GM18858 (cell line): ENCODE results near the gene PLEKHA7.
"Not testable (repeated sequence)": the region's sequence is repeated elsewhere in the genome, so short reads cannot be mapped to it uniquely, and the experiment has no call there.

ENCODE experiments used
- ATAC-seq: cut with Tn5 transposase; IDR thresholded peaks from one replicate; pipeline ENCODE4 v1.9.1; 2021; ENCODE audit not compliant: unreplicated experiment

Gene PLEKHA7

DNA sequence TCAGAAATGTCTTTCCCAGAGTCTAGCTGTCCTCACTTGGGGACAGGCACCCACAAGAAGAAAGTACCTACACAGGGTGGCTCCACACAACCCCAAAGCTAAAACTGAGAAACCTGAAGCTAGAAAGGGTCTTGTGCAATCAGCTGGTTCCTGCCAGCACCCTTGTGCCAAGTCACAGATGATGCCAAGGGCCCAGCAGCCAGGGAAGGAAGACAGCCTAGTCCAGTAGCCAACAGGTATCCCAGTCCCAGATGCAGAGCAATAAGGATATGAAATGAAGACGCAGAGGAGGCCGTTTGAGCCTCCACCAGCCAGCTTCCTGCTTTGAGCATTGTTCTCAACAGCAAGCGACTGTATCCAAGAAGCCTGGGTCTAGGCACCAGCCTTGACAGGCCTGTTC, 6.1 kb downstream of the PLEKHA7 start:
- ATAC-seq, result no peak

- ATAC-seq, result no peak
These were observed 8.6 kb downstream of the PLEKHA7 start for GRCh38 chr11:17005646-17006045.

GRCh38 chr11:17004486-17005148, 9.6 kb downstream of the PLEKHA7 start:
- ATAC-seq, result no peak

DNA sequence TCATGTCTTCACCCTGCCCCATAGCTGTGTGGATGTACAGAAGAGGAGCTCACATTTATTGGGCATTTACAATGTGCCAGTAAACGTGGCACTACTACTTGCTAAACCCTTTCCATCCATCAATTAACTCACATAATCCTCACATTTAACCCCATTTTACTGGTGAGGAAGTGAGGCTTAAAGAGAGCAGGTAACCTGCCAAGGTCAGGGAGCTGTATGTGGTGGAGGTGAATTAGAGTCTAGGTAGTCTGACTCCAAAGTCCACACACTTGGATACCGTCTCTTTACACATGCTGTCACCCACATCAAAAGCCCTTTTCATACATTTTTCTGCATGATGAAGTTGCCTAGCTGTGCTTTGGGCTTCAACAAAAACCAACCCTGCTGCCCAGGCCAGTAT, 10.8 kb downstream of the PLEKHA7 start:
- no peak for ATAC-seq

DNA sequence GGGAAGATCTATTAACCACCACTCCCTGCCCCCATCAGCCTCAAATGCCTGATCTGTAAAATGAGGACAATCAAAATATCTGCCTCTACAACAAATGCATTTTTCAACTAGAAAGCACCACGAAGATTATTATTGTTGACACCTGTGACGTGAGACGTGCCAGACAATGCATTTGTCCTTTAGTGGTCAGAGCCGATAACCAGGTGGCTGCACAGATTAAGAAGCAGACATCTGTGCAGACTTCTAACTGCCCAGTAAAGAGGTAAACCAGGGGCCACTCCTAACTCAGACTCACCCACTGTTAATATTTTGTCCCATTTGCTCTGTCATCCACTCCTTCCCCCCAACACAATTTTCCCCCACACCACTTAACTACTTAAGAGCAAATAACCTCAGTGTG, 11.7 kb downstream of the PLEKHA7 start:
- no peak for ATAC-seq

DNA sequence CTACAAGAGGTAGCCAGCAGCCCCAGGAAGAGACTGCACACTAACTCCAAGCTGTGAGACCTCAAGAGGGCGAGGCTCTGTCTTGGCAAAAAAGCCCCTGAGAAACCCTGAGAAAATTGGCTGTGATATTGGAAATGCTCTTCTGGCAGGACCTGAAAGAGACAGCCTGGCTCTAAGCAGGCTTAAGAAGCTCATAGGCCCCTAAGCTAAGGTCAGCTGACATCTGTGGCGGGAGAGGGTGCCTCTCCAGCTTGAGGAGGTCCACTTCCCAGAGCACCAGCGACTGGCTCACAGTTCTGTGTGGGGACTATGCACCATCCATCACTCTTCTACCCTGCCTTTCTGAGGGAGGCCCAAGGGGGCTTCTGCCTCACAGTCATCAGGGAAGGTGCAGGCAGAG, 12.4 kb downstream of the PLEKHA7 start:
- no peak for ATAC-seq

DNA sequence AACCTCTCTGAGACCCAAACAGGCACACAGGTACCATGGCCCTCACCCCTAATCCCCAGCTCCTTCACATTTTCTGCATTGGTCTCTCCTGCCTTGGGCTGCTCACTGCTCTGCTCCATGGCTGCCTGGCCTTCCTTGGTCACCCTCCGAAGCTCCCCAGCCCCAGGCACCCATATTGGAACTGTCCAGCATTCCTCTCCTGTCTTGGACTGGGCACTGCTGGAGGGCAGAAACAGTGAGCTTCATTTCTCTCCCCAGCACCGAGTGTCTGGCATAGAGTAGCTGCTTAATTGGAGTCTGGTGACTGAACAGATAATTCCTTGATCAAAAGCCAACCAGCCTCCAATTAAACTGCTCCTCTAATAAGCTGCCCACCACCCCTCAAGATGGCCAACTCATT, 13.2 kb downstream of the PLEKHA7 start:
- no peak for ATAC-seq

DNA sequence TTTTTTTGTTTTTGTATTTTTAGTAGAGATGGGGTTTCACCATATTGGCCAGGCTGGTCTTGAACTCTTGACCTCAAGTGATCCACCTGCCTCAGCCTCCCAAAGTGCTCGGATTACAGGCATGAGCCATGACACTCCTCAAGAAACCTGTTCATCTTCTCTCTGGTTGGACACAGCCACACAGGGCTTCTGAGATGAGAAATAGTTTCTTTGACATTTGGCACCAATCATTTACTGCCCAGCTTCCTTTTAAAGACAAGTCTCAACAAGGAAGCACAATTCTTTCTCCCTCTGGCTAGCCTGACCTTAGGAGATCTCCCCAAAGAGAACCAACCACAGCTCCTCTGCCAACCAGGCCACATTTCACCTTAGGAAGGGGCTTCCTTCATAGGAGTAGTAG, 14.0 kb downstream of the PLEKHA7 start:
- ATAC-seq, result not testable (repeated sequence)

- no peak for ATAC-seq
These were observed 15.1 kb downstream of the PLEKHA7 start for GRCh38 chr11:16999116-16999515.

DNA sequence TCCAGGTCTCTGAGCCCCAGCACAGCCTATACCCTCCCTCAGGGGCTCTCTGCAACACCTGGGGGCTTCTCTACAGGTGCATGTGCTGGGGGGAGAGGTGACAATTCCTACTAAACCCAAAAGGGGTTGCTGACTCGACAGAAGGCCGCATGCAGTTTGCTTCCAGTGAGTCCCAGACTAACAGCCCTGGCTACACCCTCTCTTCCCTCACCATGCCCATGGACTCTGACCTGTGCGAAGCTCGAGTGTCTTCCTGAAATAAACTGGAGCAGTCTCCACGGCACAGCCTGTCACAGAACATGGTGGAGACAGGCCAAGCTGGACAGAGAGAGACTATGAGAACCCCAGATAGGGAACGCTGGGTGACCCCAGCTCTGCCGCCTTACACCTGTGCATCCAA, 16.6 kb downstream of the PLEKHA7 start:
- no peak for ATAC-seq

DNA sequence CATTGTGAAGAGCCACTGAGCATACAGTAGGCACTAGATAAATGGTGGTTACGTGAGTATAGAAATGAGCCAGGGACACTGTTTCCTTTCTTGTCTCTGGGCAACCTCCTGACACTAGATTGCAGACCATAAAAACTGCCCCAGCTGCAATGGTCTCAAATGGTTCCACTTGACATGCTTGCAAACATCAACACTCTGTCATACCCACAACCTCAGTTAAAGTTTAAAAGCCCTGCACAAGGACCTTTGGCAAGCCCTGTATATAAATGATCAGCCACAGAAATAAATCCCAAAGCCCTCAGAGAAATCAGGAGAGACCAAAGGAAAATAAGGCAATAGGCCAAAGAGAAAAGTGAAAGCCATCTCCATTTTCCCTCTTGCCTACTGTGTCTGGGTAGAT, 20.7 kb downstream of the PLEKHA7 start:
- ATAC-seq, result no peak

- no peak for ATAC-seq
These were observed 21.4 kb downstream of the PLEKHA7 start for GRCh38 chr11:16992846-16993245.

DNA sequence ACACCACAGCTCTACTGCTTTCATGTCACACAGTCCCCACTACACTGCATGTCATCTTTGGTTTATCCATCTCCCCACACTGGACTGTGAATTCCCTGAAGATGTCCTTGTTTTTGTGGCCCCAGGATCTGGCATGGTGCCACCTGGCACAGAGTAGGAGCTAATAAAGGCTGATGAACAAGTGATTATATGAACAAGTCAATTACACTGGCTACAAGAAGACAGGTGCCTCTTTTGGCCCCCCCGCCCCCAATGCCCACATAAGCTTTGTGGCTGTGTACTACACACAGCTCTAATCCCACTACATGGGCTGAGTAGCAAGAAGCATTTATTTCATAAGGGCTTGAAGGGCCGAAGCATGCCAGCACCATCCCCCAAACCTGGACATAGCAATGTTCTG, 24.7 kb downstream of the PLEKHA7 start:
- no peak for ATAC-seq

DNA sequence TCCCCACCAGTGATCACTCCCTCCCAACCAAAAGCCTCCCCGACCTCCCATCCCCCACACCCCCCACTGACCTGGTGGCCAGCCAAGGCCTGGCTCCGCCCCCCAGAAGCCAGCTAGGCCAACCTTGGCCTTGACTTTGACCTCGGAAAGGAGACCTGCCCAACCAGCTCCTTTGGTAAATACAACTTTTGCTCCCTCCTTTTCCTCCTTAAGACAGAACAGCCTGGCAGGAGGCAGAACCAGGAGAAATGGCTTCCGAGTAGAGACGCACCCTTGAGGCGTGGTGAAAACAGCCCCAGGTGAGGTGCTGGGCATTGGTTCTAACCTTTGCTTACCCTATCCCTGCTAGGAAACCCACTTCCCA, 27.0 kb downstream of the PLEKHA7 start:
- no peak for ATAC-seq

DNA sequence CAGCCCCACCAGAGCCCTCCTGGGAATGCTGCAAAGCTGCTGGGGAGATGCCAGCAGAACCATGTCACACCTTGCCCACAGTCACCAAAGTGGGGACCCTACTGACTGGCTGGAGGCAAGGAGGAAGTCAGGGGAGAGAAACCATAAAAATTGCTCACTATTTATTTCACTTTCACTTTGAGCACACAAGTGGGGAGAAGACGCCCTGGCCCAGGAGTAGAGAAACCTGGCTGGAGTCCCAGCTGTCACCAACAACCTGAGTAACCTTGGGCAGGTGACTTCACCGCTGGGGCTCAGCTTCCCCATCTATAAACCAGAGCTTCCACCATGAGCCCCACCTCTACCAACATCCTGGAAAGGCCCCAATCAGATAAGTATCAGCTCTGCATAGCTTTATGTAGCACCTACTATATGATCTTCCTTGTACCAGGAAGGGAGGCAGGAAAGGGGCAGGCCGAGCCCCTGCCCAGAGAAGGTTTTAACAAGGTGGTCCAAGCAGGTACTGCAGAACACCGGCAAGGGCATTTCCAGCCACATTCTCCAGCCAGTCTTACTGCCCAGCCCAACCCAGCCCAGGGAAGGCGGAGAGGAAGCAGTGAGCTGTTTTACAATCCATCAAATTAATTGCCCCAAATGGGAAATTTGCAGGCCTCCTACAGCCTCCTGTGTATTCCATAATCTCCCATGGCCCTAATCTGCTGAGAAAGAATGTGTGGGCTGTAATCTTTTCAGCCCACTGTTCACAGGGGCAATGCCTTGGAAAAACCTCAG, 27.6 kb downstream of the PLEKHA7 start:
- ATAC-seq, result peak; percentile 97

DNA sequence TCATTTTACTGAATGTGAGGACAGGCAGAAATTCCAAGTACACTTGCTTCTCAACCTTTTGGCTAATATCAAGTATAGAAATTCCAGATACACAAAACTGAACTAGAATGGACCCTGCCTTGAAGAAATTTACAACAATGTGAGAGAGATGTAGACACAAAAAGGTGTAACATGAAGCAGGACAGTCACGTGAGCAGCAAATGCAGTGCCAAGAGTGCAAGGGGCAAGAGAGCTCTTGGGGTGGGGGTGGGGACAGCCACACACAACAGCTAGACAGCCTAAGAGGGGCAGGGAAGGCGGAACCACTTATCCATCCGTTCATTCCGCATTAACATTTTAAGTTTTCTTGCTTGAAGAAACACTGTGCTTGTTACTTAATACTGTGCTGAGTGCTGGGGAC, 28.9 kb downstream of the PLEKHA7 start:
- ATAC-seq, result no peak

GRCh38 chr11:16984229-16984628, 30.0 kb downstream of the PLEKHA7 start:
- no peak for ATAC-seq

DNA sequence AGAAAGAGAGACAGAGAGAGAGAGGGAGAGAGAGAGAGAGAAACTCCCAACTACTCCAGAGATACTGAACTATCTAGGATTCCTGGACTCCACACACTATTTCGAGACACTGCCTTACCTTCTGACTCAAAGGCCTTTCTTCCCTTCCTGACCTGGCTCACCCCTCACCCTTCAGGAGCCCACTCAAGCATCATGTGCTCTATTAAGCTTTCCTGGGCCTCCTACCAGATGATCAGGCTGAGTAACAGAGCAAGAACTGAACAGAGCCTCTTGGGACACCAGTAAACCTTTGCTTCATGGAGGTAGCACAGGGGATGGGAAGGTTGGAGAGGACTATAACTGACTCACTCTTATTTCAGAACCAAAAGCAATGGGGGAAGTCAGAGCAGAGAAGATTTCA, 31.4 kb downstream of the PLEKHA7 start:
- no peak for ATAC-seq

DNA sequence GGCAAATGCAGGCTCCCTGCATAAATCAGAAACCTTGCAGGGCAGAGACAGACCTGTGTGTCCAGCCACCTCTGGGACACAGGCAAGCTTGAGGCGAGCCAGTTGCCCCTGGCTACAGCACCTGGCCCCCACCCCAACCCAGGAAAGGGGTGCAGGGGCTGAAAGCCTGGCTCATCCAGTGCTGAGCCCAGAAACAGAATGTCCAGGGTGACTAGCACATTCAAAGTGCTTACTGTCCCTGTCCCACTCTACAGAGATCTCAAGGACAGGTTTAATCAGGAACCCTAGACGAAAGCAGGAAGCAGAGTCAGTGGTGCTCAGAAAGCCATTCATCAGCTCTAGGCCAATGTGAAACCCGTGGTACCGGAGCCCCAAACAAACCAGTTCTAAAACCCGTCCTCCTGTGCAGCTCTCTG, 31.9 kb downstream of the PLEKHA7 start:
- no peak for ATAC-seq

DNA sequence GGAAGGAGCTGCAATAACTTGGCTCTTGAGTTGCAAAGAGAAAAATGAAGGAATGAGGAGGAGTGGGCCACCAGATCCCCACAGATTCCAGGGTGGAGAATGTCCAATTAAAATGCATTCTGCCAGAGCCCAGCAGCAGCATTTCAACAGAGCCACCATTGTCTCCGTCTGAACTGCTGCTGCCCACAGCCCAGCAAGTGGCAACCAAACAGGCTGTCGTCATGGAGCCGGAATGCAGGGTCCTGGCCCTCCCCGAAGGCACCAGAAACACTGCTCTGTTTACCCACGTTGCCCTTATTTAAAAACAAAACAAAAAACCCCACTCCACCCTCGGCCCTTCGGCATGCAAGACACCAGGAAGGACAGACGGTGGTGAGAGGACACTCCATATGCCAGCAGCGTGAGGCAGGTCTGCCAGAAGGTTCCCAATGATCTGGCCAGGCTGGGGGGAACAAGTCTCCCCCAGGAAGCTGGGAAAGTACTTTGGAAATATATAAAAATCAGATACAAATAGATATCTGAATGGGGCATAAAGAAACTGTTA, 32.5 kb downstream of the PLEKHA7 start:
- no peak for ATAC-seq

DNA sequence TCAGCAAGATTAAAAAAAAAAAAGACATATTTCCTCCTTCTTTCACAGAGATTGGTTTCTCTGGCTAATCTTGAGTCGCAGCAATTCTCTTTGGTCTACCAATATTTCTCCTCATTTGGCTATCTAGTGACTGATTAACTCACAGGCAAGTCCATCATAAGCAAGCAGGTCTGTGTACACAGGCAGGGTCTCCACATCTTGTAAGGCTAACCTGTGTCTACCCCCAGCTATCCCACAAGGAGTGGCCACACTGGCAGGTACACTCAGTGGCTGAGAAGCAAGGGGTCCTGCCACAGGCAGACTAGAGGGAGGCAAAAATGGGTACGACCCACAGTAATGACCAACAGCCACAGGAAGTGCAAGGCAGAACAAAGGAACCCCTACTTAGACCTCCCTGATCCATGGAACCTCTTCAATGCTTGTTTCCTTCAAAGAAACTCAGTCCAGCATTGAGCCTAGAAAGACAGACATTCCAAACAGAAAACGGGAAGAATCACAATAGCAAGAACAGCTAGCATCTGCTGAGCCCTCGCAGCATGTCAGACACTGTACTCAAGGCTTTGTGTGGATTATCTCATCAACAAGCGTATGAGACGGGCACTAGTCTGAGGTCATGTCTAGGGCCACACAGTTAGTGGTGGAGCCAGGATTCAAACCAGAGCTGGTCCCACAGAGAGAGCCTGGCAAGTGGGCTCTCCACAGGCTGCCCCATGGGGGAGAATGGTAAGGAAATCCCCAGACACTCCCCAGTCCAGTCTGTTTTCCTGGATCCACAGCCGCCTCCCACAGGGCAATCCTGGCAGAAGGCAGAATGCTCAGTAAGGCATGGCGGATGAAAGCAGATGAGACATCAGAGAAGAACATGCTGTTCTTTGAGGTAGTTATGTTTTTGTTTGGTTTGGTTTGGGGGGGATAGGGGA, 34.3 kb downstream of the PLEKHA7 start:
- ATAC-seq, result no peak

DNA sequence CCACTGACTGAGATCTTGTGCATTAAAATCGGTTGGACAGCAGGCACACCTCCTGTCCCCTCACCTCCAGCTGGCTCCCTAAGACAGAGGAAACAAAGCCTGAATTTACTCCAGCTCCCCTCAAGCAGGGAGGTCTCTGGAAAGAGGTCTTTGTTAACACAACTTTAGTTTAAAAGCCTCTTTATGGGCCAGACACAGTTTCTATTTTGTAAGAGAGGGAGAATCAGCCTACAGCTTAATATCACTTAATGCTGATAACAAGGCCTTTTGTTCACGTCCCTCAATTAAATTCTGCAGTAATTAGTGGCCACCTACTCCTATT, 36.3 kb downstream of the PLEKHA7 start:
- no peak for ATAC-seq
